A172 (cell line): ENCODE results near the gene TMEM120A. TPM values are rescaled to one million over a fixed set of nuclear protein-coding genes. Genes with fewer than 3 reads are reported as not detected.

ENCODE experiments used
- DNase-seq: peaks from one replicate; pipeline ENCODE4 v3.0.0-alpha.2; 2015; ENCODE audit warnings: low spot score
- total RNA-seq: library from RNA; depleted of rRNA; stranded (reverse); fragments of >200 nt; shearing (Covaris generic); gene quantifications from 2 replicates; pipeline ENCODE4 v1.2.3, GENCODE V29; 2014; rRNA removed

The TMEM120A gene
- total RNA-seq, 1 experiment from 2014 or later: 13.6 TPM

- DNase-seq: no peak
Measured at GRCh38 chr7:75960372-75960771, 34.0 kb downstream of the TMEM120A start.

DNA sequence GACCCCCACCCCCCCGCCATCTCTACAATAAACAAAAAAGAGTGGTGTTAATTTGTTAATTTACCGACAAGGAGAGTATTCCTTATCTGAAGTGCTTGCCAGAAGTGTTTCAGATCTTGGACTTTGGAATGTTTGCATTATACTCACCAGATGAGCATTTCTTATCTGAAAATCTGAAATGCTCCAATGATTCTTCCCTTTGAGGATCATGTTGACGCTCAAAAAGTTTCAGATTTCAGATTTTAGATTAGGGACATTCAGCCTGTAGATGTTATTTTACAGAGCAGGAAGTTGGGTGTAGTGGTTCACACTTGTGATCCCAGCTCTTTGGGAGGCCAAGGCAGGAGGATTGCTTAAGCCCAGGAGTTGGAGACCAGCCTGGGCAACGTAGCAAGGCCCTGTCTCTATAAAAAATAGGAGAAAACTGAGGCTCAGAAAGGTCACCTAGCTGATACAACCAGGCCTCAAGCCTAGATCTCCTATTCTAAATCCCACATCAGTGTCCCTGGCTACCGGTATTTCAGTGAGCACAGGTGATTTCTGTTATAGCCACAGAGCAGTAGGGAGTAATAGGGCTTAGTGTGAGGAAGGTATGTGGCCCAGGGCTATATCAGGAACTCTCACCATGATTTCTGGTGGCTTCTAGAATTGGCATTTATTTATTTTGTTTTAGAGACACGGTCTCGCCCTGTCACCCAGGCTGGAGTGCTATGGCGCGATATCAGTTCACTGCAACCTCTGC lies 35.4 kb downstream of the TMEM120A start:
- DNase-seq: no peak

GRCh38 chr7:75957021-75957736 lies 37.2 kb downstream of the TMEM120A start:
- peak; percentile 40 for DNase-seq

- no peak for DNase-seq
Measured at GRCh38 chr7:75955331-75955955, 39.0 kb downstream of the TMEM120A start.

GRCh38 chr7:75953931-75954330 lies 40.5 kb downstream of the TMEM120A start:
- DNase-seq: no peak

DNA sequence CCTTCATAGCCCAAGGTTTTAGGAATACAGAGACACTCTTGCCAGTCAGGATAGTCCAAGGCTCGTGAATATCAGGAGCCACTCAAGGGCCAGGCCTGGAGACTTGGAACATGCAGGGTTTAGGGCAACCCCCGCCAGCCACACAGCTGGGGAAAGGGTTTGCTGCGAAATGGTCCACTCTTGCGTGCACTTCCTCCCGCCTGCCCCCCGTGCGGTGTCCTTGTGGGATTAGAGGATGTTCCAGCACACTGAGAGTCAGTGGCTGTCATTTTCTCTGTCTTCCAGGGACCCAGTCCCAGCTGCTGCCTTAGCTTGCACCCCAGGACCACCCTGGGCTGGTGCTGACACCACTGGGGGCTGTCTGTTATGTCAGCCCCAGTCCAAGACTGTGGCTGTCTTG lies 41.0 kb downstream of the TMEM120A start:
- no peak for DNase-seq

DNA sequence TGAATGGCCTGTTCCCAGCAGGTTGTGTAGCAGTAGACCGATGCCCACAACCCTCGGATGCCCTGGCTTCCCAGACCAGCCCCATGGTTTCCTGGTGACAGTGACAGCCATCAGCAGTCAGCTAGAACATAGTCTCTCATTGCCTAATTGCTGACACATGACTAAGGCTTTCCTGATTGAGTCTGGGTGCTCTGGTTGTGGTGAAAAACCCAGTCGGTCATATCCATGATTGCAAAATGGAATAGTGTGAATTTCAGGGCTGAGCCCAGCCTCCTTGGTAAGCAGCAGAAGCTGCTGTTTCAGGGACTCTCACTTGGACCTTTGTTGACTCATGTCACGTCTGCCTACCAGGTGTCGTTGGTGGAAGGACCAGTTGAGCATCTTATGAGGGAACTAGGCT lies 42.9 kb downstream of the TMEM120A start:
- DNase-seq: peak; percentile 37

DNA sequence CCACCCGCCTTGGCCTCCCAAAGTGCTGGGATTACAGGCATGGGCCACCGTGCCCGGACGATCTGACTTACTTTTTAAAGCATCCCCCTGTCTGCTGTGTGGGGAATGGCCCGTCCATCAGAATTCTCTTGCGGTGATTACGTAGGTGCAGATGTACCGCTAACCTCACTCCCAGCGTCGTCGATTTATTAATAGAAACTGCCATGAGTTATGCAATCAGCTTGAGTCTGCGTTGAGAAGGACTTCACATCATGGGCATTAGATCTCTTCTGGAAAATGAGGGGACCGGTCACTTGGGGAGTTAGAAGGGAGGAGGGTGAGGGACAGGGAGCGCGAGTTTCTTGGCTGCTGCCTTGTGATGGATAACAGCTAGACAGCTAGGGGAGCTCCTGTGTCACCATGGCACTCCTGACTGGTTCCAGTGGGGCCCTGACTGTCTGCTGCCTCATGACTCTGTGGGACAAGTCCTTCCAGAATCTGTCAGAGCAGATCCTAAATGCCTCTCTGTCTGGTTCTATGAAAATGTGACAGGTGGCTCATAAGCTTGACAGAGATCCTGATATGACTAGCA lies 44.2 kb downstream of the TMEM120A start:
- no peak for DNase-seq

- no peak for DNase-seq
Measured at GRCh38 chr7:75948179-75948578, 46.2 kb downstream of the TMEM120A start.

DNA sequence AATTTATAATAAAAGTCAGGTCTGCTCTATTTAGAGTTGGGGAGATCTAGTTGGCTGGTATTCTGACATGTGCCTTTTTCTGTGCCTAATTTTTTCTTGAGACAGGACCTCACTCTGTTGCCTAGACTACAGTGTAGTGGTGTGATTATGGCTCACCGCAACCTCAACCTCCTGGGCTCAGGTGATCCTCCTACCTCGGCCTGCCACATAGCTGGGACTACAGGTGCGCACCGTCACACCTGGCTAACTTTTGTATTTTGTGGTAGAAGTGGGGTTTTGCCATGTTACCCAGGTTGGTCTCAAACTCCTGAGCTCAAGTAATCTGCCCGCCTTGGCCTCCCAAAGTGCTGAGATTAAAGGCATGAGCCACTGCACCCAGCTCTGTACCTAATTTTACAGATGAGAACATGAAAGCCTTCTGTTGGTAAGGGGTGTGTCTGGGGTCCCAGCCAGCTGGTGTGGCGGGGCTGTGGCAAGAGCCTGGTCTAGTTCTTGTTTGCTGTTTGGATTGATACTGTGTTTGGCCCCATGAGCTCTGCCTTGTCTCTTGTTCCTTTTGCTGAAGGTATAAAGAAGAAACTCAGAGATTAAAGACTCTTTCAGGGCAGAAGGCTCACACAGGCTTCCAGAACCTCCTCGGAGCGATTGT lies 48.1 kb downstream of the TMEM120A start:
- no peak for DNase-seq

- peak; percentile 72 for DNase-seq
Measured at GRCh38 chr7:75945297-75946168, 48.9 kb downstream of the TMEM120A start.

DNA sequence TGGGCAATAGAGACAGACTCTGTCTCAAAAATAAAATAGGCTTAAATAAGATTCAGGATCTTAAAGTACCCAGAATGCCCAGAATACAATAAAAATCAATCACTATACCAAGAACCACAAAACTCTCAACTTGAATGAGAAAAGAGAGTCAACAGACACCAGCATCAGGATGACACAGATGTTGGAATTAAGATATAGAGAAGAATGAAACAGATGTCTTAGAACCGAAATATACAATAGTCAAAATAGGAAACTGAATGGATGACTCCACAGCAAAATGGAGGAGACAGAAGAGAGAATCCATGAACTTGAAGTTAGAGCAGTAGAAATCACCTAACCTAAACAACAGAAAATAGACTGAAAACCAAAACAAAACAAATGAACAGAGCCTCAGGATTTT lies 49.9 kb downstream of the TMEM120A start:
- no peak for DNase-seq

GRCh38 chr7:75943864-75944263 lies 50.5 kb downstream of the TMEM120A start:
- peak; percentile 92 for DNase-seq

GRCh38 chr7:75938921-75939320 lies 55.5 kb downstream of the TMEM120A start:
- DNase-seq: no peak

DNA sequence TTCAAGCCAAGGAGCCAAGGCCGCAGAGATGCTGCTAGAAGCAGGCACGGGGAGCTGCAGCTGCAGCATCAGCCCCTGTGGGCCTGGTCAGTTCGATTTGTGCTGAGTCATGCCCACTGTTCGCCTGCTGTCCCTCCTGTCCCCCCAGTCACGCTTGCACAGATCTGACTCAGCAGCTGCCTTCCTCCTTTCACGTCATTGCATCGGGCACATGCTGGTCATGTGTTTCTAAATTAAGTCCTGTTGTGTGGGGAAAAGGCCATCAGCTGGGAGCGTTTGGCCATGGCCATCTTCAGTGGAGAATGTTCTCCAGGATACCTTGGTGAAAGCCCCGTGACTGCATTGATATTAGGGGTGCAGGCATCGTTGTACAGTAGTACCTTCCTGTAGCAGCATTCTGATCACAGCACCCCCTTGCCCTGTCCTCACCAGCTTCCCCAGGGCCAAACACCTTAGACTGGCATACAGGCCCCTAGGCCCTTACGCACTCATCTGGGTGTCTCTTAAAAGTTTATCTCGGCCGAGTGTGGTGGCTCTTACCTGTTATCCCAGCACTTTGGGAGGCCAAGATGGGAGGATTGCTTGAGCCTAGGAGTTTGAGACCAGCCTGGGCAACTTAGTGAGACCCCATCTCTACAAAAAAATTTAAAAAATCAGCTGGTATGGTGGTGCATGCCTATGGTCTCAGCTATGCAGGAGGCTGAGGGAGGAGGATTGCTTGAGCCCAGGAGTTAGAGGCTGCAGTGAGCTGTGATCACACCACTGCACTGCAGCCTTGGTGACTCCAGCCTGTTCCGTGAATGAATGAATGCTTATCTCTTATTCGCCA lies 56.2 kb downstream of the TMEM120A start:
- DNase-seq: peak; percentile 94

Other genes with a start within 250 kb of the TMEM120A start
- gene CCL26, start 222.4 kb downstream of the TMEM120A start, total RNA-seq: 1.7 and 6.7 TPM in 2 replicates
- gene CCL24, start 180.8 kb downstream of the TMEM120A start, total RNA-seq: 6.0 TPM in 1 of 2 replicates, not detected in the other
- 57.2 and 79.5 TPM in 2 replicates for gene RHBDD2, start 115.6 kb downstream of the TMEM120A start, total RNA-seq
- gene POR, start 79.4 kb downstream of the TMEM120A start, total RNA-seq: 70.9 and 72.6 TPM in 2 replicates
- gene STYXL1, start 53.4 kb upstream of the TMEM120A start, total RNA-seq: 52.3 and 84.7 TPM in 2 replicates
- gene MDH2, start 53.5 kb upstream of the TMEM120A start, total RNA-seq: 92.9 and 121 TPM in 2 replicates
- 12.0 and 18.5 TPM in 2 replicates for gene SRRM3, start 207.3 kb upstream of the TMEM120A start, total RNA-seq